ENCODE measurements around the gene ABHD12. TPM values are rescaled to one million over a fixed set of nuclear protein-coding genes. Genes with fewer than 3 reads are reported as not detected.

Gene ABHD12
- total RNA-seq, result 60.3 and 79.3 TPM in 2 replicates

- DNase-seq (ENCODE audit: low read depth), result no peak
- no peak for TF ChIP-seq CTCF (conservative IDR thresholded peaks at IDR 0.05; ENCODE audit: low read depth, low read length)
- peak within 1 kb of the TSS; percentile 97 for H3K4me3 ChIP-seq (ENCODE audit: low read depth, low read length)
Observed at GRCh38 chr20:25390538-25391528, at the start of gene ABHD12. TSS of gene ABHD12 (minus strand) at chr20:25390835. CDS start at chr20:25390703, 132 bp downstream.

- no peak overlapping the region for H3K4me3 ChIP-seq (ENCODE audit: low read depth, low read length)
- TF ChIP-seq CTCF (conservative IDR thresholded peaks at IDR 0.05; ENCODE audit: low read depth, low read length), result no peak
- no peak for DNase-seq (ENCODE audit: low read depth)
Observed at GRCh38 chr20:25439328-25439727, 48.7 kb upstream of the ABHD12 start.

- no peak for TF ChIP-seq CTCF (conservative IDR thresholded peaks at IDR 0.05; ENCODE audit: low read depth, low read length)
- no peak overlapping the region for H3K4me3 ChIP-seq (ENCODE audit: low read depth, low read length)
- no peak for DNase-seq (ENCODE audit: low read depth)
Observed at GRCh38 chr20:25437153-25437581, 46.5 kb upstream of the ABHD12 start.

- DNase-seq (ENCODE audit: low read depth), result no peak
- no peak for TF ChIP-seq CTCF (conservative IDR thresholded peaks at IDR 0.05; ENCODE audit: low read depth, low read length)
Observed at GRCh38 chr20:25424536-25424935, 33.9 kb upstream of the ABHD12 start.

GRCh38 chr20:25422032-25422431 is 31.4 kb upstream of the ABHD12 start:
- TF ChIP-seq CTCF (conservative IDR thresholded peaks at IDR 0.05; ENCODE audit: low read depth, low read length), result no peak
- no peak for DNase-seq (ENCODE audit: low read depth)

More at GRCh38 chr20:25424536-25424935, 33.9 kb upstream of the ABHD12 start:
- no peak overlapping the region for H3K4me3 ChIP-seq (ENCODE audit: low read depth, low read length)

GRCh38 chr20:25421102-25421501 is 30.5 kb upstream of the ABHD12 start:
- DNase-seq (ENCODE audit: low read depth), result no peak
- H3K4me3 ChIP-seq (ENCODE audit: low read depth, low read length), result no peak overlapping the region
- TF ChIP-seq CTCF (conservative IDR thresholded peaks at IDR 0.05; ENCODE audit: low read depth, low read length), result no peak

More at GRCh38 chr20:25422032-25422431, 31.4 kb upstream of the ABHD12 start:
- H3K4me3 ChIP-seq (ENCODE audit: low read depth, low read length), result no peak overlapping the region
